ENCODE data around the gene SYTL3. TPM values are rescaled to one million over a fixed set of nuclear protein-coding genes. Genes with fewer than 3 reads are reported as not detected.

SYTL3 gene
- polyA plus RNA-seq, 1 of the 3 experiments (the other 2 are of a cell fraction) = 2.3 TPM

DNA sequence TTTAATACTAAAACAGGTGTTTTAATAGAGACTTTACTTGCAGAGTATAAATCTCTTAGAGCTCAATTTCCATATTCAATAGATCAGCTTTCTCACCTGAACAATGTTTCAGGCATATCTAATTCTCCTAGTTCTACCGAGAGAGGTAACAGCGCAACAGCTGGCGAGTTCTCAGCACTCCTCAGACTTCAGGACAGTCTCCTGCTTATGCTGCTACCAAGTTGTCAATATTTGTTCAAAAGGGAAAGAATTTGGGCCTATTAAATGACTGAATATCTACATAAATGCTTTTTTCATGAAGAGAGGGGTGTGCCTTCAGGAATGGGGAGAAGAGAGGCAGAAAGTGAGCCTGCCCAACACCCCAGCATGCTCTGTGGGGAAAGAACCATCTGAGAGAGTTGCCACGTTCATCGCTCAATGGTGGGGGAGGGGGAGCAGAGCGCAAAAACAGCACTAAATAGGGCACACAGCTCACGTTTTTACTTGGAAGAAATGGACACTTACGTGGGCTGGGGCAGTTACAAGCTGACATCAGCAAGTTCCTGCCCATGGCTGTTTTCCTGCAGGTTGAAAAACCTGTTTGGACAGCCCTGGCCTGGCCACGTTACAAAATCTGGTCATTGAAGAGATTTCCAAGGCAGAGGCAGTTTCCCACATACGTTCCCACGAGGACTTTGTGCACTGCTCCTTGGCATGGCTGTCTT lies 131.3 kb downstream of the SYTL3 start (continued):
- TF ChIP-seq, protein P1, sequence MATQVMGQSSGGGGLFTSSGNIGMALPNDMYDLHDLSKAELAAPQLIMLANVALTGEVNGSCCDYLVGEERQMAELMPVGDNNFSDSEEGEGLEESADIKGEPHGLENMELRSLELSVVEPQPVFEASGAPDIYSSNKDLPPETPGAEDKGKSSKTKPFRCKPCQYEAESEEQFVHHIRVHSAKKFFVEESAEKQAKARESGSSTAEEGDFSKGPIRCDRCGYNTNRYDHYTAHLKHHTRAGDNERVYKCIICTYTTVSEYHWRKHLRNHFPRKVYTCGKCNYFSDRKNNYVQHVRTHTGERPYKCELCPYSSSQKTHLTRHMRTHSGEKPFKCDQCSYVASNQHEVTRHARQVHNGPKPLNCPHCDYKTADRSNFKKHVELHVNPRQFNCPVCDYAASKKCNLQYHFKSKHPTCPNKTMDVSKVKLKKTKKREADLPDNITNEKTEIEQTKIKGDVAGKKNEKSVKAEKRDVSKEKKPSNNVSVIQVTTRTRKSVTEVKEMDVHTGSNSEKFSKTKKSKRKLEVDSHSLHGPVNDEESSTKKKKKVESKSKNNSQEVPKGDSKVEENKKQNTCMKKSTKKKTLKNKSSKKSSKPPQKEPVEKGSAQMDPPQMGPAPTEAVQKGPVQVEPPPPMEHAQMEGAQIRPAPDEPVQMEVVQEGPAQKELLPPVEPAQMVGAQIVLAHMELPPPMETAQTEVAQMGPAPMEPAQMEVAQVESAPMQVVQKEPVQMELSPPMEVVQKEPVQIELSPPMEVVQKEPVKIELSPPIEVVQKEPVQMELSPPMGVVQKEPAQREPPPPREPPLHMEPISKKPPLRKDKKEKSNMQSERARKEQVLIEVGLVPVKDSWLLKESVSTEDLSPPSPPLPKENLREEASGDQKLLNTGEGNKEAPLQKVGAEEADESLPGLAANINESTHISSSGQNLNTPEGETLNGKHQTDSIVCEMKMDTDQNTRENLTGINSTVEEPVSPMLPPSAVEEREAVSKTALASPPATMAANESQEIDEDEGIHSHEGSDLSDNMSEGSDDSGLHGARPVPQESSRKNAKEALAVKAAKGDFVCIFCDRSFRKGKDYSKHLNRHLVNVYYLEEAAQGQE (IDR thresholded peaks at IDR 0.05; ENCODE audit: low read depth, low read length) = no peak
- no peak for TF ChIP-seq RFX5 (IDR thresholded peaks at IDR 0.05; ENCODE audit: low read length)
- TF ChIP-seq ELF1 (IDR thresholded peaks at IDR 0.05) = no peak

DNA sequence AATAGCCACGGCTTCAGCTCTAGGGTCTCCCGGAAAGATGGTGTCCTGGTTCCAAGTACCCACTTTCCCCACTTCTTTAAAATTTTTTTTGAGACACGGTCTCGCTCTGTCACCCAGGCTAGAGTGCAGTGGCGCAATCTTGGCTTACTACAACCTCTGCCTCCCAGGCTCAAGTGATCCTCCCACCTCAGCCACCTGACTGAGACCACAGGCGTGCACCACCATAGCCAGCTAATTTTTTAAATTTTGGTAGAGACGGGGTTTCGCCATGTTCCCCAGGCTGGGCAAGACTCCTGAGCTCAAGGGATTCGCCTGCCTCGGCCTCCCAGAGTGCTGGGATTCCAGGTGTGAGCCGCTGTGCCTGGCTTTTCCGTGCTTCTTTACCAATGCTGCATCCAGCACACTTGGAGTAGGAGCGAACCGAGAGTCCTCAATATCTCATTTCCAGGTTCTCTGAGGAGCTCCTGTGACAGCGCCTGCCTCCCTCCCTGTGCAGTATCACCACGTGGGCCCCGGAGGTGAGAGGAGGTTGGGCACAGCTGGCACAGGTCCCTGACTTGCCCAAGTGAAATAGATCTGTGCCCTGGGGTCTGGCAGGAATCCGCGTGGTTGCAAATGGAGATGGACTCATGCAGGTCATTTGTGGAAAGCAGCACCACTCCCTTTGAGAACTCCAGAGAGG lies 132.0 kb downstream of the SYTL3 start:
- no peak overlapping the region for H2AFZ ChIP-seq (ENCODE audit: low read depth)
- no peak overlapping the region for H3K4me3 ChIP-seq (ENCODE audit: low read depth in 2 of 2, low read length in 1 of 2)
- no peaks in the 10 kb centered on the region for H4K20me1 ChIP-seq (ENCODE audit: insufficient read depth)
- no peaks in the 10 kb centered on the region for H3K27me3 ChIP-seq (ENCODE audit: insufficient read depth)
- no peaks in the 10 kb centered on the region; the same call in 1 of the 2 replicates for H3K79me2 ChIP-seq (ENCODE audit: insufficient read depth)
- H3K9me3 ChIP-seq = no peaks in the 10 kb centered on the region
- TF ChIP-seq EP300 (IDR thresholded peaks at IDR 0.05; ENCODE audit: borderline replicate concordance in 1 of 2, low read depth in 1 of 2, low read length in 1 of 2) (no peak), MXI1 (IDR thresholded peaks at IDR 0.05; ENCODE audit: low read depth, low read length) (no peak), RAD21 (IDR thresholded peaks at IDR 0.05; ENCODE audit: low read length) (no peak), RCOR1 (IDR thresholded peaks at IDR 0.05; ENCODE audit: low read length) (no peak)
- TF ChIP-seq, protein P2, sequence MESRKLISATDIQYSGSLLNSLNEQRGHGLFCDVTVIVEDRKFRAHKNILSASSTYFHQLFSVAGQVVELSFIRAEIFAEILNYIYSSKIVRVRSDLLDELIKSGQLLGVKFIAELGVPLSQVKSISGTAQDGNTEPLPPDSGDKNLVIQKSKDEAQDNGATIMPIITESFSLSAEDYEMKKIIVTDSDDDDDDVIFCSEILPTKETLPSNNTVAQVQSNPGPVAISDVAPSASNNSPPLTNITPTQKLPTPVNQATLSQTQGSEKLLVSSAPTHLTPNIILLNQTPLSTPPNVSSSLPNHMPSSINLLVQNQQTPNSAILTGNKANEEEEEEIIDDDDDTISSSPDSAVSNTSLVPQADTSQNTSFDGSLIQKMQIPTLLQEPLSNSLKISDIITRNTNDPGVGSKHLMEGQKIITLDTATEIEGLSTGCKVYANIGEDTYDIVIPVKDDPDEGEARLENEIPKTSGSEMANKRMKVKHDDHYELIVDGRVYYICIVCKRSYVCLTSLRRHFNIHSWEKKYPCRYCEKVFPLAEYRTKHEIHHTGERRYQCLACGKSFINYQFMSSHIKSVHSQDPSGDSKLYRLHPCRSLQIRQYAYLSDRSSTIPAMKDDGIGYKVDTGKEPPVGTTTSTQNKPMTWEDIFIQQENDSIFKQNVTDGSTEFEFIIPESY (IDR thresholded peaks at IDR 0.05; ENCODE audit: borderline replicate concordance, low read depth) = no peak
- no peak overlapping the region for H3K27ac ChIP-seq (ENCODE audit: low read depth in 2 of 2, low read length in 1 of 2)
- DNase-seq = no peak
- peaks cover 3% of the 10 kb centered on the region for H3F3A ChIP-seq (replicated peaks; ENCODE audit: insufficient read depth)
- H3K36me3 ChIP-seq (replicated peaks in 1 of 2; ENCODE audit: control insufficient read depth in 1 of 2, insufficient read depth in 2 of 2, low read length in 1 of 2) = peaks cover 49 to 65% of the 10 kb centered on the region in 2 experiments
- H3K9me2 ChIP-seq = no peaks in the 10 kb centered on the region
- no peaks in the 10 kb centered on the region for H3K4me1 ChIP-seq (ENCODE audit: control insufficient read depth in 1 of 2, insufficient read depth in 2 of 2, low read depth in 1 of 2, low read length in 1 of 2)
- ChIA-PET CTCF (interaction anchor here (0.9 to 2.2 kb wide), 4 partner anchors 9 to 76 kb away, joined by 3 to 9 read pairs (median 4); no protein-coding TSS in a partner anchor), POLR2A (no interaction called here)
- WGBS (ENCODE audit: low lambda C conversion rate) = 89% methylated on average over 18 of the region's 19 CpGs
- H3K4me2 ChIP-seq = no peak overlapping the region
- no peak overlapping the region for H3K9ac ChIP-seq
